SK-N-SH (cell line): ENCODE results near the gene EOLA1.

Source experiments
- CTCF ChIP-seq: fragments of 200-600 bp; sonication (generic); IDR thresholded peaks from 2 replicates; pipeline ENCODE4 v1.6.1; 2017; ENCODE audit warnings: antibody characterized with exemption, mild to moderate bottlenecking, moderate library complexity
- EZH2phosphoT487 ChIP-seq: fragments of 200-600 bp; sonication (generic); IDR thresholded peaks from 2 replicates; pipeline ENCODE4 v1.6.1; 2017; ENCODE audit warnings: low read depth, mixed run types, mild to moderate bottlenecking, antibody characterized with exemption, moderate library complexity, borderline replicate concordance
- GABPA ChIP-seq: IDR thresholded peaks from 2 replicates; pipeline ENCODE4 v1.4.0; 2012; ENCODE audit warnings: low read depth, mild to moderate bottlenecking
- JUND ChIP-seq: IDR thresholded peaks from 2 replicates; pipeline ENCODE4 v1.4.0; 2012
- MAX ChIP-seq: IDR thresholded peaks from 2 replicates; pipeline ENCODE4 v1.4.0; 2012; ENCODE audit warnings: low read depth
- MXI1 ChIP-seq: IDR thresholded peaks from 2 replicates; pipeline ENCODE4 v1.6.1; 2012; ENCODE audit warnings: mild to moderate bottlenecking, low read depth, low read length, improper control_type of control experiment
- POLR2AphosphoS5 ChIP-seq: IDR thresholded peaks from 2 replicates; pipeline ENCODE4 v1.6.1; 2012; ENCODE audit warnings: low read depth, low read length
- SIN3A ChIP-seq: IDR thresholded peaks from 2 replicates; pipeline ENCODE4 v1.6.1; 2012; ENCODE audit warnings: low read depth, mild to moderate bottlenecking, low read length, moderate library complexity, borderline replicate concordance
- SMC3 ChIP-seq: IDR thresholded peaks from 2 replicates; pipeline ENCODE4 v1.6.1; 2012; ENCODE audit warnings: low read depth, low read length, improper control_type of control experiment
- TAF1 ChIP-seq: IDR thresholded peaks from 2 replicates; pipeline ENCODE4 v1.6.1; 2012; ENCODE audit warnings: low read depth, mild to moderate bottlenecking, low read length, moderate library complexity, borderline replicate concordance
- TCF12 ChIP-seq: IDR thresholded peaks from 2 replicates; pipeline ENCODE4 v1.4.0; 2012

GRCh38 chrX:149539283-149540130, 1.3 kb upstream of the EOLA1 start:
- TF ChIP-seq CTCF (no peak), SMC3 (no peak), JUND (no peak), POLR2AphosphoS5 (no peak), MAX (no peak), TAF1 (no peak), TCF12 (no peak), GABPA (no peak), EZH2phosphoT487 (no peak), SIN3A (no peak), MXI1 (no peak)
